ENCODE measurements around the gene SLC44A1.

DNA sequence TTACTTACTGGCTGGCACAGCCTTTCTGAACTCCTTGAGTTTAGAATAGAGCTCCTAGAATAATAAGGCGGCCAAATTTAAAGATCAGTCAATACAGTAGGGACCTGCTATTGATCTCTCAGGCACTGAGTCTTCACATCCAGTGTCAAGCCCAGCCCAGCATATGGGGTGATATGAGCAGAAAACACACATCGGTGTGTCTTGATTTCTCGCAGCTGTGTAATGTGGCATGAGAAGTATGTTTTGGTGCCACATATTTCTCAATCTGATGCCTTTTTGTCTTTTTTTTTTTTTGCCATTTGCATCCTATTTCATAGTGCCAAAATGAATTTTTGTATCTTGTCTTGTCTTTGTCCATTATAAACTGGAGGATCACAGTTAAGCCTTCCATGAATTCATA lies 152.0 kb downstream of the SLC44A1 start:
- no peak for TF ChIP-seq POLR2A (IDR thresholded peaks at IDR 0.05)
- TF ChIP-seq, protein P1, sequence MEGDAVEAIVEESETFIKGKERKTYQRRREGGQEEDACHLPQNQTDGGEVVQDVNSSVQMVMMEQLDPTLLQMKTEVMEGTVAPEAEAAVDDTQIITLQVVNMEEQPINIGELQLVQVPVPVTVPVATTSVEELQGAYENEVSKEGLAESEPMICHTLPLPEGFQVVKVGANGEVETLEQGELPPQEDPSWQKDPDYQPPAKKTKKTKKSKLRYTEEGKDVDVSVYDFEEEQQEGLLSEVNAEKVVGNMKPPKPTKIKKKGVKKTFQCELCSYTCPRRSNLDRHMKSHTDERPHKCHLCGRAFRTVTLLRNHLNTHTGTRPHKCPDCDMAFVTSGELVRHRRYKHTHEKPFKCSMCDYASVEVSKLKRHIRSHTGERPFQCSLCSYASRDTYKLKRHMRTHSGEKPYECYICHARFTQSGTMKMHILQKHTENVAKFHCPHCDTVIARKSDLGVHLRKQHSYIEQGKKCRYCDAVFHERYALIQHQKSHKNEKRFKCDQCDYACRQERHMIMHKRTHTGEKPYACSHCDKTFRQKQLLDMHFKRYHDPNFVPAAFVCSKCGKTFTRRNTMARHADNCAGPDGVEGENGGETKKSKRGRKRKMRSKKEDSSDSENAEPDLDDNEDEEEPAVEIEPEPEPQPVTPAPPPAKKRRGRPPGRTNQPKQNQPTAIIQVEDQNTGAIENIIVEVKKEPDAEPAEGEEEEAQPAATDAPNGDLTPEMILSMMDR (IDR thresholded peaks at IDR 0.05), result no peak
